Osteoblast (primary cell): ENCODE data around the gene SAXO1. TPM values are rescaled to one million over a fixed set of nuclear protein-coding genes. Genes with fewer than 3 reads are reported as not detected.

Source experiments
- DNase-seq: peaks from one replicate; pipeline ENCODE4 v3.0.0; 2011; ENCODE audit warnings: low spot score, mixed read lengths; ENCODE audit not compliant: insufficient read length; ENCODE audit errors: missing footprints
- H2AFZ ChIP-seq: 2 replicates; pipeline ENCODE4 v1.6.0; 2011; ENCODE audit warnings: mild to moderate bottlenecking, low read length
- H3K27ac ChIP-seq: 2 replicates; pipeline ENCODE4 v1.5.1; 2011; ENCODE audit warnings: mild to moderate bottlenecking, low read depth, low read length, moderate library complexity
- H3K27me3 ChIP-seq: 2 replicates; pipeline ENCODE4 v1.6.0; 2012; ENCODE audit warnings: mild to moderate bottlenecking, control low read depth, inconsistent platforms, low read length, moderate library complexity; ENCODE audit not compliant: insufficient read depth
- H3K36me3 ChIP-seq: 2 replicates; pipeline ENCODE4 v1.5.1; 2011; ENCODE audit warnings: mild to moderate bottlenecking, low read length, control low read depth, moderate library complexity; ENCODE audit not compliant: insufficient read depth
- H3K4me1 ChIP-seq: 2 replicates; pipeline ENCODE4 v1.5.1; 2011; ENCODE audit warnings: mild to moderate bottlenecking, low read length, control low read depth, moderate library complexity; ENCODE audit not compliant: insufficient read depth
- H3K4me2 ChIP-seq: 2 replicates; pipeline ENCODE4 v1.6.0; 2011; ENCODE audit warnings: mild to moderate bottlenecking, low read length; ENCODE audit not compliant: insufficient read depth
- H3K4me3 ChIP-seq: fragments of 200-600 bp; sonication (generic); 3 replicates; pipeline ENCODE4 v1.5.1; 2012; ENCODE audit warnings: mild to moderate bottlenecking, low read length, inconsistent platforms; ENCODE audit not compliant: insufficient read depth
- H3K79me2 ChIP-seq: 2 replicates; pipeline ENCODE4 v1.6.0; 2012; ENCODE audit warnings: mild to moderate bottlenecking, low read length, control low read depth, inconsistent platforms; ENCODE audit not compliant: insufficient read depth
- H3K9me3 ChIP-seq: 2 replicates; pipeline ENCODE4 v1.5.1; 2011; ENCODE audit warnings: low read depth, low read length, control low read depth
- H4K20me1 ChIP-seq: 2 replicates; pipeline ENCODE4 v1.6.0; 2012; ENCODE audit warnings: mild to moderate bottlenecking, low read length, control low read depth; ENCODE audit not compliant: insufficient read depth
- total RNA-seq: library from RNA; depleted of rRNA; stranded (reverse); fragments of >200 nt; gene quantifications from 2 replicates; pipeline ENCODE4 v1.2.3, GENCODE V29; 2012
- TF ChIP-seq, protein P1 (sequence below): IDR thresholded peaks from 2 replicates; pipeline ENCODE4 v1.5.1; 2011; ENCODE audit warnings: mild to moderate bottlenecking, low read depth, low read length, moderate library complexity; ENCODE audit errors: extremely low read depth

Gene SAXO1
- total RNA-seq, 1 donor: under 0.01 TPM

GRCh38 chr9:18923167-18923566 lies 109.8 kb downstream of the SAXO1 start:
- Histone ChIP-seq H3K9me3 (no peaks in the 10 kb centered on the region), H3K4me2 (no peak overlapping the region), H3K4me1 (peaks cover 37% of the 10 kb centered on the region), H2AFZ (no peak overlapping the region), H3K36me3 (no peaks in the 10 kb centered on the region), H3K27ac (no peak overlapping the region), H3K27me3 (no peaks in the 10 kb centered on the region), H3K79me2 (no peaks in the 10 kb centered on the region), H4K20me1 (no peaks in the 10 kb centered on the region), H3K4me3 (no peak overlapping the region)
- TF ChIP-seq, protein P1, sequence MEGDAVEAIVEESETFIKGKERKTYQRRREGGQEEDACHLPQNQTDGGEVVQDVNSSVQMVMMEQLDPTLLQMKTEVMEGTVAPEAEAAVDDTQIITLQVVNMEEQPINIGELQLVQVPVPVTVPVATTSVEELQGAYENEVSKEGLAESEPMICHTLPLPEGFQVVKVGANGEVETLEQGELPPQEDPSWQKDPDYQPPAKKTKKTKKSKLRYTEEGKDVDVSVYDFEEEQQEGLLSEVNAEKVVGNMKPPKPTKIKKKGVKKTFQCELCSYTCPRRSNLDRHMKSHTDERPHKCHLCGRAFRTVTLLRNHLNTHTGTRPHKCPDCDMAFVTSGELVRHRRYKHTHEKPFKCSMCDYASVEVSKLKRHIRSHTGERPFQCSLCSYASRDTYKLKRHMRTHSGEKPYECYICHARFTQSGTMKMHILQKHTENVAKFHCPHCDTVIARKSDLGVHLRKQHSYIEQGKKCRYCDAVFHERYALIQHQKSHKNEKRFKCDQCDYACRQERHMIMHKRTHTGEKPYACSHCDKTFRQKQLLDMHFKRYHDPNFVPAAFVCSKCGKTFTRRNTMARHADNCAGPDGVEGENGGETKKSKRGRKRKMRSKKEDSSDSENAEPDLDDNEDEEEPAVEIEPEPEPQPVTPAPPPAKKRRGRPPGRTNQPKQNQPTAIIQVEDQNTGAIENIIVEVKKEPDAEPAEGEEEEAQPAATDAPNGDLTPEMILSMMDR: no peak
- DNase-seq: no peak

DNA sequence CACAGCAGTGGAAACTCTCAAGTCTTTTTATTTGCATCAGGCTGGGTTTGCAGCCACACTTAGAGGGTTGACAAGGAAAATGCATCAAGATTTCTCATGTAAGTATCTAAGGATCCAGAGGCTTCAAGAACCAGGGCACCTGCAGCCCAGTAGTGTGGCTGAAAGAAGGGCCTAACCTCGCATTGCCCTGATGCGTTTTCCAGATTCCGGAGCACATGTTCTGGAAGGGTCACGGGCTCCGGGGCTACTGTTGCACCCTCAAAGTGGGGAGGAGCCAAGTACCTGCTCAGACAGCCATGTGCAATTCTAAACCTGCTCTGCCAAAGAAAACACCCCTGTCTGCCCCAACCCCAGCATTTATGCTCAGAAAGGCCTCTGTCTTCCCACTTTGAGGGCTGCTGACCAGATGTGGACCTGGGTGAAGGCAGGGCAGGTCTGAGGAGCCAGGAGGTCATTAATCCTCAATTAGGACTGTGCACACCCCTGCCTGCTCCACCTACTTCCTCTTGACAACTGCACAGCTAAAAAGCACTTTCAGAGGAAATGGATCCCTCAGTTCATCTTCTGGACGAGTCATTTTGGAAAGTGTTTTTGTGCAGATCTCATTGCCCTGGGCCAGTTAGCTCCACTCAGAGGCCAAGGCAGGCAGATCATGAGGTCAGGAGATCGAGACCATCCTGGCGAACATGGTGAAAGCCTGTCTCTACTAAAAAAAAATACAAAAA lies 110.7 kb downstream of the SAXO1 start:
- H3K9me3 ChIP-seq: no peaks in the 10 kb centered on the region
- peak overlapping the region; percentile 38 for H2AFZ ChIP-seq
- peaks cover 36% of the 10 kb centered on the region for H3K4me1 ChIP-seq
- no peaks in the 10 kb centered on the region for H3K27me3 ChIP-seq
- H3K27ac ChIP-seq: peak overlapping the region; percentile 38
- TF ChIP-seq, protein P1: no peak
- H3K4me3 ChIP-seq: no peak overlapping the region
- H4K20me1 ChIP-seq: no peaks in the 10 kb centered on the region
- H3K4me2 ChIP-seq: peak overlapping the region; percentile 29
- no peaks in the 10 kb centered on the region for H3K79me2 ChIP-seq
- peak; percentile 61 for DNase-seq
- no peaks in the 10 kb centered on the region for H3K36me3 ChIP-seq

- H3K79me2 ChIP-seq: no peaks in the 10 kb centered on the region
- TF ChIP-seq, protein P1: no peak
- H3K9me3 ChIP-seq: no peaks in the 10 kb centered on the region
- peak overlapping the region; percentile 29 for H3K4me2 ChIP-seq
- peaks cover 36% of the 10 kb centered on the region for H3K4me1 ChIP-seq
- no peaks in the 10 kb centered on the region for H4K20me1 ChIP-seq
- peak; percentile 77 for DNase-seq
- peak overlapping the region; percentile 38 for H2AFZ ChIP-seq
- no peaks in the 10 kb centered on the region for H3K27me3 ChIP-seq
- no peaks in the 10 kb centered on the region for H3K36me3 ChIP-seq
- H3K4me3 ChIP-seq: no peak overlapping the region
- peak overlapping the region; percentile 40 for H3K27ac ChIP-seq
Measured at GRCh38 chr9:18921366-18922075, 111.5 kb downstream of the SAXO1 start.
